Measurements from ENCODE around the gene CCSAP.

CCSAP gene

GRCh38 chr1:229365569-229365968, 22.7 kb upstream of the CCSAP start:
- in situ Hi-C loops (cut with MboI; ENCODE audit: low sequenced_read_pairs), result no loop called here

GRCh38 chr1:229364207-229365065, 21.6 kb upstream of the CCSAP start:
- in situ Hi-C loops (cut with MboI; ENCODE audit: low sequenced_read_pairs), result no loop called here

GRCh38 chr1:229363723-229364122, 20.9 kb upstream of the CCSAP start:
- in situ Hi-C loops (cut with MboI; ENCODE audit: low sequenced_read_pairs), result no loop called here

GRCh38 chr1:229360420-229360819, 17.6 kb upstream of the CCSAP start:
- in situ Hi-C loops (cut with MboI; ENCODE audit: low sequenced_read_pairs), result no loop called here

GRCh38 chr1:229355661-229356060, 12.8 kb upstream of the CCSAP start:
- in situ Hi-C loops (cut with MboI; ENCODE audit: low sequenced_read_pairs), result no loop called here

GRCh38 chr1:229354226-229354625, 11.4 kb upstream of the CCSAP start:
- in situ Hi-C loops (cut with MboI; ENCODE audit: low sequenced_read_pairs), result no loop called here

GRCh38 chr1:229352975-229353374, 10.1 kb upstream of the CCSAP start:
- in situ Hi-C loops (cut with MboI; ENCODE audit: low sequenced_read_pairs), result no loop called here

- in situ Hi-C loops (cut with MboI; ENCODE audit: low sequenced_read_pairs), result no loop called here
Measured at GRCh38 chr1:229349463-229350385, 6.9 kb upstream of the CCSAP start.

- in situ Hi-C loops (cut with MboI; ENCODE audit: low sequenced_read_pairs), result no loop called here
Measured at GRCh38 chr1:229347528-229347927, 4.7 kb upstream of the CCSAP start.

- in situ Hi-C loops (cut with MboI; ENCODE audit: low sequenced_read_pairs), result no loop called here
Measured at GRCh38 chr1:229344937-229345684, 2.3 kb upstream of the CCSAP start.

GRCh38 chr1:229344139-229344538, 1.3 kb upstream of the CCSAP start:
- in situ Hi-C loops (cut with MboI; ENCODE audit: low sequenced_read_pairs), result no loop called here

GRCh38 chr1:229341774-229342655, 832 bp downstream of the CCSAP start:
- in situ Hi-C loops (cut with MboI; ENCODE audit: low sequenced_read_pairs), result no loop called here

GRCh38 chr1:229340496-229340895, 2.4 kb downstream of the CCSAP start:
- in situ Hi-C loops (cut with MboI; ENCODE audit: low sequenced_read_pairs), result no loop called here

- in situ Hi-C loops (cut with MboI; ENCODE audit: low sequenced_read_pairs), result no loop called here
Measured at GRCh38 chr1:229339520-229339919, 3.3 kb downstream of the CCSAP start.

- in situ Hi-C loops (cut with MboI; ENCODE audit: low sequenced_read_pairs), result no loop called here
Measured at GRCh38 chr1:229339086-229339485, 3.8 kb downstream of the CCSAP start.

GRCh38 chr1:229336345-229336744, 6.5 kb downstream of the CCSAP start:
- in situ Hi-C loops (cut with MboI; ENCODE audit: low sequenced_read_pairs), result no loop called here

GRCh38 chr1:229334716-229335115, 8.1 kb downstream of the CCSAP start:
- in situ Hi-C loops (cut with MboI; ENCODE audit: low sequenced_read_pairs), result no loop called here

GRCh38 chr1:229334269-229334668, 8.6 kb downstream of the CCSAP start:
- in situ Hi-C loops (cut with MboI; ENCODE audit: low sequenced_read_pairs), result no loop called here

GRCh38 chr1:229328598-229329362, 14.1 kb downstream of the CCSAP start:
- in situ Hi-C loops (cut with MboI; ENCODE audit: low sequenced_read_pairs), result no loop called here

Data from hTERT RPE-1 (cell line).